ENCODE results near the gene PNO1. TPM values are rescaled to one million over a fixed set of nuclear protein-coding genes. Genes with fewer than 3 reads are reported as not detected.

PNO1 gene
- total RNA-seq, 1 donor from 2014 or later, result 9.3 TPM

GRCh38 chr2:68217729-68218128 is 60.0 kb downstream of the PNO1 start:
- no peaks in the 10 kb centered on the region for H3K9me3 ChIP-seq
- H3K27me3 ChIP-seq, result no peaks in the 10 kb centered on the region
- intact Hi-C loops (cut with DNase I), result no loop called here
- no peak for TF ChIP-seq POLR2A (IDR thresholded peaks at IDR 0.05)
- TF ChIP-seq CTCF (IDR thresholded peaks at IDR 0.05), result no peak
- no peak for TF ChIP-seq POLR2AphosphoS5 (IDR thresholded peaks at IDR 0.05; ENCODE audit: insufficient read depth in 1 of 2, low read depth in 1 of 2)
- DNase-seq (ENCODE audit: extremely low spot score in 2 of 2), result no peak
- H3K36me3 ChIP-seq, result no peaks in the 10 kb centered on the region
- no peak overlapping the region for H3K27ac ChIP-seq
- H3K4me1 ChIP-seq, result peaks cover 74% of the 10 kb centered on the region
- no peak overlapping the region for H3K4me3 ChIP-seq

- H3K4me3 ChIP-seq, result no peak overlapping the region
- DNase-seq (ENCODE audit: extremely low spot score in 2 of 2), result no peak
- peaks cover 79% of the 10 kb centered on the region for H3K4me1 ChIP-seq
- H3K9me3 ChIP-seq, result no peaks in the 10 kb centered on the region
- H3K27me3 ChIP-seq, result no peaks in the 10 kb centered on the region
- no peak overlapping the region for H3K27ac ChIP-seq
- H3K36me3 ChIP-seq, result no peaks in the 10 kb centered on the region
- intact Hi-C loops (cut with DNase I), result no loop called here
- TF ChIP-seq POLR2AphosphoS5 (IDR thresholded peaks at IDR 0.05; ENCODE audit: insufficient read depth in 1 of 2, low read depth in 1 of 2) (no peak), CTCF (IDR thresholded peaks at IDR 0.05) (no peak), POLR2A (IDR thresholded peaks at IDR 0.05) (no peak)
Observed at GRCh38 chr2:68218343-68218901, 60.7 kb downstream of the PNO1 start.

- peaks cover 89% of the 10 kb centered on the region for H3K4me1 ChIP-seq
- no peaks in the 10 kb centered on the region for H3K36me3 ChIP-seq
- no peak for TF ChIP-seq POLR2AphosphoS5 (IDR thresholded peaks at IDR 0.05; ENCODE audit: insufficient read depth in 1 of 2, low read depth in 1 of 2)
- TF ChIP-seq CTCF (IDR thresholded peaks at IDR 0.05), result no peak
- no peak for TF ChIP-seq POLR2A (IDR thresholded peaks at IDR 0.05)
- H3K27me3 ChIP-seq, result no peaks in the 10 kb centered on the region
- no peaks in the 10 kb centered on the region for H3K9me3 ChIP-seq
- H3K27ac ChIP-seq, result no peak overlapping the region
- DNase-seq (ENCODE audit: extremely low spot score in 2 of 2), result no peak
- intact Hi-C loops (cut with DNase I), result no loop called here
- no peak overlapping the region for H3K4me3 ChIP-seq
Observed at GRCh38 chr2:68222287-68222686, 64.6 kb downstream of the PNO1 start.

- intact Hi-C loops (cut with DNase I), result no loop called here
- no peak for DNase-seq (ENCODE audit: extremely low spot score in 2 of 2)
- no peak for TF ChIP-seq CTCF (IDR thresholded peaks at IDR 0.05)
- TF ChIP-seq POLR2AphosphoS5 (IDR thresholded peaks at IDR 0.05; ENCODE audit: insufficient read depth in 1 of 2, low read depth in 1 of 2), result no peak
- TF ChIP-seq POLR2A (IDR thresholded peaks at IDR 0.05), result no peak
- Histone ChIP-seq H3K4me1 (peaks cover 87% of the 10 kb centered on the region), H3K4me3 (no peak overlapping the region), H3K36me3 (no peaks in the 10 kb centered on the region), H3K27ac (peak overlapping the region; percentile 33), H3K9me3 (no peaks in the 10 kb centered on the region), H3K27me3 (no peaks in the 10 kb centered on the region)
Observed at GRCh38 chr2:68223419-68223818, 65.7 kb downstream of the PNO1 start.

GRCh38 chr2:68225119-68225632 is 67.5 kb downstream of the PNO1 start:
- Histone ChIP-seq H3K9me3 (no peaks in the 10 kb centered on the region), H3K4me1 (peaks cover 77% of the 10 kb centered on the region), H3K4me3 (no peak overlapping the region), H3K27ac (no peak overlapping the region), H3K27me3 (no peaks in the 10 kb centered on the region), H3K36me3 (no peaks in the 10 kb centered on the region)
- TF ChIP-seq POLR2A (IDR thresholded peaks at IDR 0.05), result no peak
- TF ChIP-seq POLR2AphosphoS5 (IDR thresholded peaks at IDR 0.05; ENCODE audit: insufficient read depth in 1 of 2, low read depth in 1 of 2), result no peak
- TF ChIP-seq CTCF (IDR thresholded peaks at IDR 0.05), result no peak
- intact Hi-C loops (cut with DNase I), result no loop called here
- no peak for DNase-seq (ENCODE audit: extremely low spot score in 2 of 2)
